ENCODE data around the gene CDH10. TPM values are rescaled to one million over a fixed set of nuclear protein-coding genes. Genes with fewer than 3 reads are reported as not detected.
A peak's percentile ranks its signal among the peaks of the same experiment; 100 is the strongest.

The CDH10 gene
- total RNA-seq (2014; rRNA removed; shearing (Covaris generic)): 7.9 and 8.6 TPM in 2 replicates
- polyA plus RNA-seq (2014; cell fraction: nucleus; rRNA removed): 8.8 and 12.8 TPM in 2 replicates

DNA sequence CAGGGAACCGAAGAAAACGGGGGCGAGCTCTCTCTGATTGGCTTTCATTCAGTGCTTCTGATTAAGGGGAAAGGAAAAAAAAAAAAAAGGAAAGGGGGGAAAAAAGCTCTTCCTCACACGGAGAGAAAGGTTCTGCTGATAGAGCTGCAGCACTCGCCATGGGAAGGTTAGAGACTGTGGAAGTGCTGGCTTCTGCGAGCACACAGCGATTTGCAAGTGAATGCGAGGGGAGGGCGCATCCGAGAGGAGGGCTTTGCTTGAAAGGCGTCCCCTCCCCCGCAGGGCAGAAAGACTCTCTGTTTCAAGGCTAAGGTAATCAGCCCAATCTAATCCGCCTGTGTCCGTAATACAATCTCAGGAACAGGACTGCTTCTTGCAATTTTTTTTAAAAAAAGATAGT, at the start of gene CDH10:
Gene CDH10 (minus strand): TSS at position 218 of the 400 bp plus-strand sequence. CDS start 51,488 bp downstream, outside the sequence.
- peak; percentile 76 for DNase-seq (ENCODE audit: extremely low read depth, low read depth)

DNA sequence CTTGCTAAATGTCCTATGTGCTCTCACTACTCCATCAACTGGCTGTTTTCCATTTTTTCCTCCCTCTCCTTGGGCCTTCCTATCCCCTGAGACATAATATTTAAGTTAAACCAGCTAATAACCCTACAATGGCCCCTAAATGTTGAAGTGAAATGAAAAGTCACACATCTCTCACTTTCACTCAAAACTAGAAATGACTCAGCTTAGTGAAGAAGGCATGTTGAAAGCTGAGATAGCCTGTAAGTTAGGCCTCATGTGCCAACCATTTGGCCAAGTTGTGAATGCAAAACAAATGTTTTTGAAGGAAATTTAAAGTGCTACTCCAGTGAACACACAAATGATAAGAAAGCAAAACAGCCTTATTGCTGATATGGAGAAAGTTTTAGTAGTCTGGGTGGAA, 48.8 kb upstream of the CDH10 start:
- DNase-seq (ENCODE audit: extremely low read depth, low read depth): no peak

- DNase-seq (ENCODE audit: extremely low read depth, low read depth): no peak
These were observed 46.3 kb upstream of the CDH10 start for GRCh38 chr5:24691074-24691473.

- DNase-seq (ENCODE audit: extremely low read depth, low read depth): no peak
These were observed 36.3 kb upstream of the CDH10 start for GRCh38 chr5:24681106-24681505.

- DNase-seq (ENCODE audit: extremely low read depth, low read depth): no peak
These were observed 23.3 kb upstream of the CDH10 start for GRCh38 chr5:24668050-24668449.

DNA sequence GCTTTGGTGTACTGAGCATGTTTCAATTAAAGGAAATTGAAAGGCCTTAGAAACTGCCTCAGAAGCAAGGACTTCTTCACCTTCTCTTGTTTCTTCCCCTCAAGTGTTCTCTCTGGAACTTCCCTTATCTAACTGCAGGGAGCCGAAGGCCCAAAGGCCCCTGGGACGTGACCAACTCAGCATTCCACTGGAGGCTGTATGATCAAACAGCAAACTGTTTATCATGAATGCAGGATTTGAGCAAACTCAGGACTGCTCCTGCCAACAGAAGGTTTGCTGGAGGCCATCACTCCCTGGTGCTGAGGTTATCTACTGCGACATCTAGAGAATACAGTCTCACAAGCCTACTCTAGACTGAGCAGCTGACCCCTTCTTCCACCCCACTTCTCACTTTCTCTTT, 4.8 kb upstream of the CDH10 start:
- no peak for DNase-seq (ENCODE audit: extremely low read depth, low read depth)

DNA sequence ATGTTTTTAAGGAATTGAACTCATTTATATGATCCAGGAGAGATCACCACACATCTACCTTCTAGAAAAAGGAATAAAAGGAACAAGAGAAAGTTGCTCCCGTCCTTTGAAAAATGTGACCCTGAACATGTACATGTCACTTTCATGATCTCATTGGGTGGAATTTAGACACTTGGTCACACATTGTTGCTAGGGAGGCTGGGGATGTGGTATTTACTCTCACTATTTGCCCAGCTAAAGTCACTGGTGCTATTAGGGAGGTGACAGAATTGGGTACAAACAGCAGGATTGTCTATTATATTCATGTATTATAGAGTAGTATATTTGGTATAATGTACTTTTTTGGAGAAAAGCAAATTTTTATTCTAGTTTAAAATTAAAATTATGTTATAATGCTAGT, 2.1 kb upstream of the CDH10 start:
- no peak for DNase-seq (ENCODE audit: extremely low read depth, low read depth)

- DNase-seq (ENCODE audit: extremely low read depth, low read depth): no peak
These were observed 705 bp upstream of the CDH10 start for GRCh38 chr5:24645483-24645882.

- no peak for DNase-seq (ENCODE audit: extremely low read depth, low read depth)
These were observed 898 bp downstream of the CDH10 start for GRCh38 chr5:24643880-24644279.

DNA sequence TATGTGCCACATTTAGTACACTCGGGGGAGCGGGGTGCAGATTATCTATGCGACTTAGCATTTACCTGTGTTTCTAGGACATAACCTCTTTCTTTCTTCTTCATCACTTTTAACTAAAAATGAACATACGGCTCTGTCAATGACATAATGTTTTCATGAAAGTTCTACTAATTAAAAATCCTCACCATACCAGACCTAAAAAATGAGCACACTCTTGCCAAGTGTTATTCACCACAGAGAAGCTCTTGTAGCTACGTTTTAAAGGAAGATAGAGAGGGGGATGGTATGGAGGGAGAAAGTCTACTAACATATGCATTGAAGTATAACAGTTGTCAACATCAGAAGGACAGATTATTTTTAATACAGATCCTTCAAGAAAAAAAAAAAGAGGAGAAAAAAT, 1.6 kb downstream of the CDH10 start:
- DNase-seq (ENCODE audit: extremely low read depth, low read depth): no peak

GRCh38 chr5:24642022-24642421, 2.8 kb downstream of the CDH10 start:
- peak; percentile 82 for DNase-seq (ENCODE audit: extremely low read depth, low read depth)

DNA sequence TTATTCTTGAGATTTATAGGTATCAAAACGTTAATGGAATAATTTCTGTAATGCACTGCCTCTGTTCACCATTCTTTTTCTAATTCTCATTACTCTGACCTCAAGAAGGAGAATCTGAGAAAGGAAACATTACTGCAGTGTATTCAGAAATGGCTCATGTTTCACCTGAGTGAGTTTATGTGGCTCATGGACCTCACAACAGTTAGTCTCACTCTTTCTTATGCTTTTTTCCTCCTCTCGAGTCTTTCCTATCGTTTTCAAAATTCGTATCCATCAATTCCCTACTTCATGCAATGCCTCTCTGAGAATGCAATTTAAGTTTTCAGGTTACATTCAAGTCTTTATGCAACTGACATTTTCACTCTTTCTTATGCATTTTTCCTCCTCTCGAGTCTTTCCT, 9.6 kb downstream of the CDH10 start:
- no peak for DNase-seq (ENCODE audit: extremely low read depth, low read depth)

GRCh38 chr5:24633715-24634325, 11.0 kb downstream of the CDH10 start:
- DNase-seq (ENCODE audit: extremely low read depth, low read depth): peak; percentile 82

DNA sequence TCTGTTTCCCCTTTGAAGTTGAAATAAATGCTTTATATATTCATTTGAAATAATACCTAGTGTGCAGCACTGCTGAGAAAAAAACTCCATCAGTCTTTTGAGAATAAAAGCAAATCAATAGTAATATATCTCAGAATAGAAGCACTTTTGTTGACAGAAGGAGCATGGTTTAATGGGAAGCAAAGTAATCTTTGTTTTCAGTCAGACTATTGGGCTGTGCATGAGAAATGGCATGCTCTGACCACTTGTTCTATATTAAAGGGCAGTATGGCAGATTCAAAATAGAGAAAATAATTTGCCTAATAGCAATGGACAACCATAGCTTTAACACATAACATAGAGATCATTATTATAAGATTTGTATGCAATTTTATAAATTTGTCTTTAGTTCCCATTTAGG, 12.4 kb downstream of the CDH10 start:
- DNase-seq (ENCODE audit: extremely low read depth, low read depth): no peak

DNA sequence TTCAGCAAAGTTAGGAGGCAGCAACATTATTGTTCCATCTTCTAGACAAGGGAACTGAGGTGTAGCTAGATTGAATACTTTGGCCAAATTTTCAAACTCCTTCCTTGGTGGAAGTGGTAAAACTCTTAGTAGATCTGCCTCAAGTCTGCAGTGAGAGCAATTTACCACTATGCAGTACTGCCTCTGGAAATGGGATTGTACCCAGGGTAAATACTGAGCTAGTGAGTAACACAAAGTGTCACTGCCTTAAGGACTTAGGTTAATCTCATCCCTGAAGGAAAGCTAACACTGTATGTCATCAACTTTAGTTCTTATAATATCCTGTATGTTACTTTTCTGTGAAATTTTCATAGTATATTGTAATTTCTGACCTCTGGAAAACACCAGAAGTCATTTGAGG, 13.9 kb downstream of the CDH10 start:
- DNase-seq (ENCODE audit: extremely low read depth, low read depth): no peak

GRCh38 chr5:24629798-24630197, 15.0 kb downstream of the CDH10 start:
- no peak for DNase-seq (ENCODE audit: extremely low read depth, low read depth)

DNA sequence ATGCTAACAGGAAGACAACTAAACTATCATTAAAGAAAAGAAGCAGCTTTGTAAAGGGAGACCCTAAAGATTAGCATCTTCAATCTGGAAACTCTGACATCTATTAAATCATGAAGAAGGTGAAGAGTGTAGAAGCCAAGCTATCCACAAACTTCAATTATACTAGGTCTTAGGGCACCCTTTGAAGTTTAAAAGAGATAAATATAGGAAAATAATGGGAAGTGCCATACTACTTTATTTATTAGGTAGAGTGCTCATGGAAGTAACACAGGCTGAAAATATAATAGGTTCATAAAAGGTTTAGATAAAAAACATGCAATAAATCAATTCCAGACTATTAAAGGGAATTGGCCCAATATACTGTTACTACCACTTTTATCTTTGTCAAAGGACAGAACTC, 19.9 kb downstream of the CDH10 start:
- no peak for DNase-seq (ENCODE audit: extremely low read depth, low read depth)

DNA sequence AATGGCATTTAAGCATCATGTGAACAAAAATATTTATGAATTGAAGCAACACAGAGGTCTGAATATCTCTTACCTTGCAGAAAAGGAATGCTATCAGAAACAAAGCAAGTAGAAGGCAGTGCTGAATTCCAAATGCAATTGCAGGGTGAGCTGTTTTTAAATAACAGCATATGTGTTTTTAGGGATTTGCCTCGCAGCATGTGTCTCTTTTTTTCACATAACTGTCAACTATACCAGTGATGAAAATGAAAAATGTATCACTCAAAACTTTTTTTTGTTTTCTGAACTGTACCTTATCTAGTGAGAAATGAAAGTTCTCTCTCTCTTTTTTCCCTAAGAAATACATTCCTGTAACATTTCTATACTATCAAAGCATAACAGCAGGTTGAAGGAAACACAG, 21.2 kb downstream of the CDH10 start:
- no peak for DNase-seq (ENCODE audit: extremely low read depth, low read depth)

DNA sequence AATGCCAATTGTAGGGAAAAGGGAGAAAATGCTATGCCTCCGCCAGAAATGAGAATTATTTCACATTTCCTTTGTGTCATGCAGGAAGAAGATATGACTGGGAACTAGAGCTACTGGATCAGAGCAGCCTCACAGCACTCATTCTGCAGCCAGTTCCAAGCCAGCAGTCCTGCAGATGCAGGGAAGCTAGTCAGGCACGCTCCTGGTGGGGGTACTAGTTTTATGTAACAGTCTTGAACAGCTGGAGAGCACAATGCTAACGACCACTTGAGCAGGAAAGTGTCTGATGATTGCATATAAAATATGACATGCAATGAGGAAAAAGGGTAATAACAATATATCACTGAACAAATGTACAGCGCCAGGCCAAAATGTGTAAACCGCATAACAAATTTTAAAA, 21.7 kb downstream of the CDH10 start:
- DNase-seq (ENCODE audit: extremely low read depth, low read depth): no peak

GRCh38 chr5:24621792-24622191, 23.0 kb downstream of the CDH10 start:
- DNase-seq (ENCODE audit: extremely low read depth, low read depth): peak; percentile 68

DNA sequence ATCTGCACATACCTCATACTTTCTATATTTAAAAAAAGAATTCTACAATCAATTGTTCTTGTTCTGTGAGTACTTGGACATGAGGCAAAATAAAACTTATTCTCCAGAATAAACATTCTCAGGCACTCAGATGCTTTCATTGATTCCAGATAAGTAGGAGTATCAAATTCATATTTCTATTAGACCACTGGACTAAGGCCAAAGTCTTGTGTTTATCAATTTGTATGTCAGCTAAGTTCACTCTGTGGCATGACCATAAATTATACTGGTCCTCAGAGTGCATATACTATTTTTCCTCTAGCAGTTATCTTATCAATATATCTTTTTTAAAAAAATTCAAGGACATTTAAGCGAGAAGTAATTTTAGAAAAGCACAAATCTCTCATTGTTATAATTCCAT, 28.2 kb downstream of the CDH10 start:
- no peak for DNase-seq (ENCODE audit: extremely low read depth, low read depth)

- no peak for DNase-seq (ENCODE audit: extremely low read depth, low read depth)
These were observed 29.6 kb downstream of the CDH10 start for GRCh38 chr5:24615159-24615558.

DNA sequence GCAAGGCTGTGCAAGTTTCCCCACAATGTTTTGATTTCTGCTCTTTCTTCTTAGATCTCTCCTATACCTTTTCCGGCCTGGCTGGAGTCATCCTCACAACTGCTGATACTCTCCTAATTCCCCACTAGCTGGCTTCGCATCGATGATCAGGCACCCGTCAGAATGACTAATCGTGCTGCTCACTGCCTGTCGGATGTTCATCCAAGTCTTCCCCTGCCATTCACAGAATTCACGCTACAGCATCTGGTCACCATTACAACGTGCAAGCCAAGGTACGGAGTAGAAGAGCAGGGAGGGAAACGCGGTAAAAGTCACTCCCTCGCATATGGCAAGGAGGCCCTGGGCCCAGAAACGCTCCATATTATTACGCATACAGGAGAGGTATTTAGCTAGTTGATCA, 35.1 kb downstream of the CDH10 start:
- DNase-seq (ENCODE audit: extremely low read depth, low read depth): no peak

Measured in NCI-H460 (cell line).